SK-N-SH treated with all-trans-retinoic acid at 6 μM for 48 hours (cell line): Measurements from ENCODE around the gene HMGCS2.

Experiments
- ATAC-seq: fragments of 200-7000 bp; cut with Tn5 transposase; 3 replicates; pipeline ENCODE4 v1.9.1; 2020; ENCODE audit warnings: mild to moderate bottlenecking, moderate library complexity
- ARNTL ChIP-seq: fragments of 450-650 bp; formaldehyde crosslinking; IDR thresholded peaks from 2 replicates; pipeline ENCODE4 v1.5.0; 2020; ENCODE audit warnings: low read depth, mild to moderate bottlenecking, moderate library complexity, borderline replicate concordance
- CREB5 ChIP-seq: fragments of 250-450 bp; sonication (Bioruptor Pico); IDR thresholded peaks from 2 replicates; pipeline ENCODE4 v1.5.1; 2020; ENCODE audit warnings: low read depth, mild to moderate bottlenecking, moderate library complexity
- CSDC2 ChIP-seq: fragments of 250-450 bp; sonication (Bioruptor Pico); IDR thresholded peaks from 2 replicates; pipeline ENCODE4 v1.5.0; 2020; ENCODE audit warnings: mild to moderate bottlenecking, moderate library complexity
- CSRNP3 ChIP-seq: fragments of 250-450 bp; sonication (Bioruptor Pico); IDR thresholded peaks from 2 replicates; pipeline ENCODE4 v1.5.1; 2021; ENCODE audit warnings: mild to moderate bottlenecking, moderate library complexity
- ESRRG ChIP-seq: fragments of 250-450 bp; sonication (Bioruptor Pico); IDR thresholded peaks from 2 replicates; pipeline ENCODE4 v1.6.1; 2021; ENCODE audit warnings: mild to moderate bottlenecking
- GLIS3 ChIP-seq: fragments of 250-450 bp; sonication (Bioruptor Pico); IDR thresholded peaks from 2 replicates; pipeline ENCODE4 v1.5.0; 2020; ENCODE audit warnings: mild to moderate bottlenecking, moderate library complexity
- ISL1 ChIP-seq: fragments of 250-450 bp; sonication (Bioruptor Pico); IDR thresholded peaks from 2 replicates; pipeline ENCODE4 v2.1.2; 2022; ENCODE audit warnings: mild to moderate bottlenecking, moderate library complexity
- OSR1 ChIP-seq: fragments of 250-450 bp; sonication (Bioruptor Pico); IDR thresholded peaks from 2 replicates; pipeline ENCODE4 v1.8.0; 2022; ENCODE audit warnings: moderate library complexity, mild to moderate bottlenecking, inconsistent platforms
- PATZ1 ChIP-seq: fragments of 250-450 bp; sonication (Bioruptor Pico); IDR thresholded peaks from 2 replicates; pipeline ENCODE4 v1.8.0; 2020; ENCODE audit warnings: mild to moderate bottlenecking, moderate library complexity, borderline replicate concordance
- POU6F1 ChIP-seq: fragments of 250-450 bp; sonication (Bioruptor Pico); IDR thresholded peaks from 2 replicates; pipeline ENCODE4 v1.8.0; 2021; ENCODE audit warnings: low read depth, mild to moderate bottlenecking, moderate library complexity, borderline replicate concordance
- PPARA ChIP-seq: fragments of 250-450 bp; sonication (Bioruptor Pico); IDR thresholded peaks from 2 replicates; pipeline ENCODE4 v1.5.0; 2020; ENCODE audit warnings: mild to moderate bottlenecking, borderline replicate concordance
- RARB ChIP-seq: fragments of 250-450 bp; sonication (Bioruptor Pico); IDR thresholded peaks from 2 replicates; pipeline ENCODE4 v1.8.0; 2021; ENCODE audit warnings: mild to moderate bottlenecking, moderate library complexity
- SNAI2 ChIP-seq: fragments of 250-450 bp; sonication (Bioruptor Pico); IDR thresholded peaks from 2 replicates; pipeline ENCODE4 v1.5.0; 2020; ENCODE audit warnings: mild to moderate bottlenecking, moderate library complexity
- TCF4 ChIP-seq: fragments of 250-450 bp; sonication (Bioruptor Pico); IDR thresholded peaks from 2 replicates; pipeline ENCODE4 v1.8.0; 2021; ENCODE audit warnings: mild to moderate bottlenecking, moderate library complexity, borderline replicate concordance
- TSHZ2 ChIP-seq: fragments of 250-450 bp; sonication (Bioruptor Pico); IDR thresholded peaks from 2 replicates; pipeline ENCODE4 v1.5.0; 2020; ENCODE audit warnings: mild to moderate bottlenecking, moderate library complexity
- ZC3H10 ChIP-seq: fragments of 250-450 bp; sonication (Bioruptor Pico); IDR thresholded peaks from 2 replicates; pipeline ENCODE4 v1.5.1; 2021; ENCODE audit warnings: mild to moderate bottlenecking, moderate library complexity
- ZFP3 ChIP-seq: fragments of 250-450 bp; sonication (Bioruptor Pico); IDR thresholded peaks from 2 replicates; pipeline ENCODE4 v1.5.0; 2020; ENCODE audit warnings: mild to moderate bottlenecking, moderate library complexity
- ZFP30 ChIP-seq: fragments of 450-650 bp; formaldehyde crosslinking; IDR thresholded peaks from 2 replicates; pipeline ENCODE4 v1.5.0; 2022; ENCODE audit warnings: mild to moderate bottlenecking, moderate library complexity
- ZNF565 ChIP-seq: fragments of 450-650 bp; formaldehyde crosslinking; conservative IDR thresholded peaks from 2 replicates; pipeline ENCODE4 v1.5.0; 2020; ENCODE audit warnings: low read depth, mild to moderate bottlenecking, moderate library complexity
- ZNF70 ChIP-seq: fragments of 450-650 bp; formaldehyde crosslinking; IDR thresholded peaks from 2 replicates; pipeline ENCODE4 v1.5.0; 2020; ENCODE audit warnings: mild to moderate bottlenecking, moderate library complexity
- ZNF8 ChIP-seq: fragments of 450-650 bp; formaldehyde crosslinking; IDR thresholded peaks from 2 replicates; pipeline ENCODE4 v1.5.0; 2020; ENCODE audit warnings: mild to moderate bottlenecking, moderate library complexity

Gene HMGCS2

GRCh38 chr1:119766374-119766794, 2.3 kb downstream of the HMGCS2 start:
- ATAC-seq, result no peak
- no peak for TF ChIP-seq RARB (CRISPR knock-in tag)
- no peak for TF ChIP-seq ZNF70 (CRISPR knock-in tag)
- TF ChIP-seq ZNF565, result no peak
- TF ChIP-seq ARNTL (CRISPR knock-in tag), result no peak
- no peak for TF ChIP-seq ZFP3 (CRISPR knock-in tag)
- no peak for TF ChIP-seq SNAI2 (CRISPR knock-in tag)
- no peak for TF ChIP-seq CREB5 (CRISPR knock-in tag)
- no peak for TF ChIP-seq CSRNP3 (CRISPR knock-in tag)
- no peak for TF ChIP-seq ESRRG (CRISPR knock-in tag)
- TF ChIP-seq OSR1 (CRISPR knock-in tag), result no peak
- no peak for TF ChIP-seq PPARA (CRISPR knock-in tag)
- TF ChIP-seq ISL1, result no peak
- no peak for TF ChIP-seq TSHZ2 (CRISPR knock-in tag)
- no peak for TF ChIP-seq CSDC2
- TF ChIP-seq TCF4 (CRISPR knock-in tag), result no peak
- TF ChIP-seq ZFP30 (CRISPR knock-in tag), result no peak
- TF ChIP-seq PATZ1 (CRISPR knock-in tag), result no peak
- no peak for TF ChIP-seq ZC3H10
- no peak for TF ChIP-seq GLIS3

- no peak for TF ChIP-seq CSDC2
- no peak for TF ChIP-seq POU6F1 (CRISPR knock-in tag)
- TF ChIP-seq ISL1, result no peak
- TF ChIP-seq ZNF565, result no peak
- no peak for ATAC-seq
Observed at GRCh38 chr1:119764220-119764619, 4.5 kb downstream of the HMGCS2 start.

- no peak for ATAC-seq
- TF ChIP-seq PPARA (CRISPR knock-in tag) (no peak), RARB (CRISPR knock-in tag) (no peak), ZFP30 (CRISPR knock-in tag) (no peak), ZC3H10 (no peak), CREB5 (CRISPR knock-in tag) (no peak), TSHZ2 (CRISPR knock-in tag) (no peak), ZNF8 (CRISPR knock-in tag) (no peak), ZNF565 (no peak), ZFP3 (CRISPR knock-in tag) (no peak), TCF4 (CRISPR knock-in tag) (no peak), CSRNP3 (CRISPR knock-in tag) (no peak), ARNTL (CRISPR knock-in tag) (no peak)
Observed at GRCh38 chr1:119762953-119763352, 5.8 kb downstream of the HMGCS2 start.
